ENCODE results near the gene C1QTNF3.
A peak's percentile ranks its signal among the peaks of the same experiment; 100 is the strongest.

Gene C1QTNF3

DNA sequence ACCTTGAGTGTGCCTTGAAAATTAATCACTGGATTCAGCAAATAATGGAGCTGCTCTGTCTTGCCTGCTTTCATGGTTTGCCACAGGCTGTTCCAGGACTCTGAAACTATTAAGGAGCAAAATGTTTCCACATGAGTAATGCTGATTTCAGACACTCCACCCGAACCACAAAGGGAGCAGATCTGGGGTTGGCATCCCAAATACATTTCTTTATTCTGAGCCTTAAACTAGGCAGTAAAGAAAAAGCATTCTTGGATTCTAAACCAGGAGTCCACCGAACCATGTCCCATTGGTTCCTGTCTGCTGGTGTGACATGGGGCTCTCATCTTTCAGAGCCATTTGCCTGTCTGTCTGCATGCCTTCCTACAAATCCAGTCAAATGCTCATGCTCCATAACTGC, 10.1 kb upstream of the C1QTNF3 start:
- DNase-seq: no peak
- H3K36me3 ChIP-seq (ENCODE audit: control insufficient read depth in 4 of 4, insufficient read depth in 4 of 4, low read length in 3 of 4): peaks cover 9 to 40% (median 20%) of the 10 kb centered on the region in 4 experiments
- ChIA-PET POLR2A (no interaction called here), CTCF (no interaction called here)
- WGBS (ENCODE audit: insufficient coverage): 88% methylated on average over 2 of the region's 2 CpGs
- peaks cover 0 to 9% (median 3%) of the 10 kb centered on the region in 4 experiments for H3K4me1 ChIP-seq (ENCODE audit: control extremely low read depth in 1 of 4, control insufficient read depth in 4 of 4, insufficient read depth in 4 of 4, low read length in 3 of 4)
- no peak overlapping the region for H3K4me3 ChIP-seq (ENCODE audit: control insufficient read depth in 1 of 7, extremely low read depth in 1 of 7, insufficient read depth in 4 of 7, low read depth in 2 of 7, low read length in 6 of 7)
- no peaks in the 10 kb centered on the region for H3K27me3 ChIP-seq (replicated peaks in 2 of 5; ENCODE audit: control insufficient read depth in 4 of 5, insufficient read depth in 5 of 5, low read length in 4 of 5)
- no peaks in the 10 kb centered on the region for H3K9me3 ChIP-seq (ENCODE audit: control extremely low read depth in 1 of 5, control insufficient read depth in 4 of 5, insufficient read depth in 2 of 5, low read depth in 1 of 5, low read length in 4 of 5)
- H3K27ac ChIP-seq (ENCODE audit: insufficient read depth in 1 of 2, low read depth in 1 of 2, low read length in 2 of 2, poor library complexity in 1 of 2, severe bottlenecking in 2 of 2): no peak overlapping the region

GRCh38 chr5:34051374-34051980, 8.5 kb upstream of the C1QTNF3 start:
- no peak overlapping the region for H3K27ac ChIP-seq (ENCODE audit: insufficient read depth in 1 of 2, low read depth in 1 of 2, low read length in 2 of 2, poor library complexity in 1 of 2, severe bottlenecking in 2 of 2)
- H3K4me1 ChIP-seq (ENCODE audit: control extremely low read depth in 1 of 4, control insufficient read depth in 4 of 4, insufficient read depth in 4 of 4, low read length in 3 of 4): peaks cover 0 to 15% (median 6%) of the 10 kb centered on the region in 4 experiments
- no peaks in the 10 kb centered on the region for H3K27me3 ChIP-seq (replicated peaks in 2 of 5; ENCODE audit: control insufficient read depth in 4 of 5, insufficient read depth in 5 of 5, low read length in 4 of 5)
- 100% methylated on average over 1 of the region's 4 CpGs for WGBS (ENCODE audit: insufficient coverage)
- H3K36me3 ChIP-seq (ENCODE audit: control insufficient read depth in 4 of 4, insufficient read depth in 4 of 4, low read length in 3 of 4): peaks cover 9 to 33% (median 18%) of the 10 kb centered on the region in 4 experiments
- ChIA-PET CTCF (no interaction called here), POLR2A (no interaction called here)
- H3K9me3 ChIP-seq (ENCODE audit: control extremely low read depth in 1 of 5, control insufficient read depth in 4 of 5, insufficient read depth in 2 of 5, low read depth in 1 of 5, low read length in 4 of 5): no peaks in the 10 kb centered on the region
- no peak overlapping the region for H3K4me3 ChIP-seq (ENCODE audit: control insufficient read depth in 1 of 7, extremely low read depth in 1 of 7, insufficient read depth in 4 of 7, low read depth in 2 of 7, low read length in 6 of 7)
- no peak for DNase-seq

GRCh38 chr5:34047774-34048572, 5.0 kb upstream of the C1QTNF3 start:
- Histone ChIP-seq H3K4me3 (ENCODE audit: control insufficient read depth in 1 of 7, extremely low read depth in 1 of 7, insufficient read depth in 4 of 7, low read depth in 2 of 7, low read length in 6 of 7) (no peak overlapping the region), H3K27ac (ENCODE audit: insufficient read depth in 1 of 2, low read depth in 1 of 2, low read length in 2 of 2, poor library complexity in 1 of 2, severe bottlenecking in 2 of 2) (no peak overlapping the region), H3K36me3 (ENCODE audit: control insufficient read depth in 4 of 4, insufficient read depth in 4 of 4, low read length in 3 of 4) (peaks cover 9 to 29% (median 18%) of the 10 kb centered on the region in 4 experiments), H3K27me3 (replicated peaks in 2 of 5; ENCODE audit: control insufficient read depth in 4 of 5, insufficient read depth in 5 of 5, low read length in 4 of 5) (no peaks in the 10 kb centered on the region), H3K4me1 (ENCODE audit: control extremely low read depth in 1 of 4, control insufficient read depth in 4 of 4, insufficient read depth in 4 of 4, low read length in 3 of 4) (peaks cover 0 to 23% (median 13%) of the 10 kb centered on the region in 4 experiments), H3K9me3 (ENCODE audit: control extremely low read depth in 1 of 5, control insufficient read depth in 4 of 5, insufficient read depth in 2 of 5, low read depth in 1 of 5, low read length in 4 of 5) (no peaks in the 10 kb centered on the region)
- DNase-seq: peak in 2 of 3 donors; percentile 5 to 13
- CTCF ChIA-PET: interaction anchor here (1.8 kb wide), 1 partner anchor 16 kb away, joined by 4 read pairs; no protein-coding TSS in a partner anchor
- POLR2A ChIA-PET: no interaction called here

- Histone ChIP-seq H3K27ac (ENCODE audit: insufficient read depth in 1 of 2, low read depth in 1 of 2, low read length in 2 of 2, poor library complexity in 1 of 2, severe bottlenecking in 2 of 2) (no peak overlapping the region), H3K4me3 (ENCODE audit: control insufficient read depth in 1 of 7, extremely low read depth in 1 of 7, insufficient read depth in 4 of 7, low read depth in 2 of 7, low read length in 6 of 7) (no peak overlapping the region), H3K36me3 (ENCODE audit: control insufficient read depth in 4 of 4, insufficient read depth in 4 of 4, low read length in 3 of 4) (peaks cover 9 to 27% (median 17%) of the 10 kb centered on the region in 4 experiments), H3K9me3 (ENCODE audit: control extremely low read depth in 1 of 5, control insufficient read depth in 4 of 5, insufficient read depth in 2 of 5, low read depth in 1 of 5, low read length in 4 of 5) (no peaks in the 10 kb centered on the region), H3K27me3 (replicated peaks in 2 of 5; ENCODE audit: control insufficient read depth in 4 of 5, insufficient read depth in 5 of 5, low read length in 4 of 5) (no peaks in the 10 kb centered on the region), H3K4me1 (ENCODE audit: control extremely low read depth in 1 of 4, control insufficient read depth in 4 of 4, insufficient read depth in 4 of 4, low read length in 3 of 4) (peaks cover 2 to 31% (median 18%) of the 10 kb centered on the region in 4 experiments)
- no peak for DNase-seq
- 100% methylated on average over 4 of the region's 4 CpGs for WGBS (ENCODE audit: insufficient coverage)
- ChIA-PET POLR2A (no interaction called here), CTCF (no interaction called here)
Observed at GRCh38 chr5:34047143-34047542, 4.1 kb upstream of the C1QTNF3 start.

GRCh38 chr5:34045996-34046395, 3.0 kb upstream of the C1QTNF3 start:
- Histone ChIP-seq H3K36me3 (ENCODE audit: control insufficient read depth in 4 of 4, insufficient read depth in 4 of 4, low read length in 3 of 4) (peaks cover 5 to 19% (median 13%) of the 10 kb centered on the region in 4 experiments), H3K4me1 (ENCODE audit: control extremely low read depth in 1 of 4, control insufficient read depth in 4 of 4, insufficient read depth in 4 of 4, low read length in 3 of 4) (peaks cover 4 to 32% (median 18%) of the 10 kb centered on the region in 4 experiments), H3K27me3 (replicated peaks in 2 of 5; ENCODE audit: control insufficient read depth in 4 of 5, insufficient read depth in 5 of 5, low read length in 4 of 5) (no peaks in the 10 kb centered on the region), H3K4me3 (ENCODE audit: control insufficient read depth in 1 of 7, extremely low read depth in 1 of 7, insufficient read depth in 4 of 7, low read depth in 2 of 7, low read length in 6 of 7) (no peak overlapping the region), H3K9me3 (ENCODE audit: control extremely low read depth in 1 of 5, control insufficient read depth in 4 of 5, insufficient read depth in 2 of 5, low read depth in 1 of 5, low read length in 4 of 5) (no peaks in the 10 kb centered on the region), H3K27ac (ENCODE audit: insufficient read depth in 1 of 2, low read depth in 1 of 2, low read length in 2 of 2, poor library complexity in 1 of 2, severe bottlenecking in 2 of 2) (no peak overlapping the region)
- no peak for DNase-seq
- ChIA-PET CTCF (no interaction called here), POLR2A (no interaction called here)

DNA sequence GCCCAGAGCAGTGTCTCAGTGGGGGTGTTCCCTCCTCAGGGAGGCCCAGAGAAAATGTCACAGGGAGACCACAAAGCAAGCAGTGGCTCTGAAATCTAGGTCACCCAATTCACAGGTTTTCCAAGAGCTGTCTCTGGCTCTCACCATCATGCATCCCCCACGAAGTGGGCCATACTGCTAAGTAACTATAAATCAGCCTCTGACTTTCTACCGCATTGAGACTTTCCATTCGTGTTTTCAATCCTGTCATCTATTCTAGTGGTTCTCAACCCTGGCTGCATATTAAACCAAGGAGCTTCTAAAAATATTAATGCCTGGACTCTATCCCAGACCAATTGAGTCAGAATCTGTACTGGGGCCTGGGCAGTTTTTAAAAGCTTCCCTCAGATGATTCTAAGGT, 2.0 kb upstream of the C1QTNF3 start:
- ChIA-PET POLR2A (no interaction called here), CTCF (interaction anchor here (1.4 kb wide), 1 partner anchor 14 kb away, joined by 4 read pairs; no protein-coding TSS in a partner anchor)

GRCh38 chr5:34042321-34042720, 692 bp downstream of the C1QTNF3 start:
- H3K4me3 ChIP-seq (ENCODE audit: control insufficient read depth in 1 of 7, extremely low read depth in 1 of 7, insufficient read depth in 4 of 7, low read depth in 2 of 7, low read length in 6 of 7): no peak overlapping the region
- peak in 2 of 3 donors; percentile 13 to 22 for DNase-seq
- H3K36me3 ChIP-seq (ENCODE audit: control insufficient read depth in 4 of 4, insufficient read depth in 4 of 4, low read length in 3 of 4): peaks cover 0 to 6% (median 0%) of the 10 kb centered on the region in 4 experiments
- no peaks in the 10 kb centered on the region for H3K9me3 ChIP-seq (ENCODE audit: control extremely low read depth in 1 of 5, control insufficient read depth in 4 of 5, insufficient read depth in 2 of 5, low read depth in 1 of 5, low read length in 4 of 5)
- no peak overlapping the region for H3K27ac ChIP-seq (ENCODE audit: insufficient read depth in 1 of 2, low read depth in 1 of 2, low read length in 2 of 2, poor library complexity in 1 of 2, severe bottlenecking in 2 of 2)
- no peaks in the 10 kb centered on the region for H3K27me3 ChIP-seq (replicated peaks in 2 of 5; ENCODE audit: control insufficient read depth in 4 of 5, insufficient read depth in 5 of 5, low read length in 4 of 5)
- ChIA-PET CTCF (no interaction called here), POLR2A (no interaction called here)
- 40% methylated on average over 5 of the region's 7 CpGs for WGBS (ENCODE audit: insufficient coverage)
- H3K4me1 ChIP-seq (ENCODE audit: control extremely low read depth in 1 of 4, control insufficient read depth in 4 of 4, insufficient read depth in 4 of 4, low read length in 3 of 4): peaks cover 4 to 17% (median 13%) of the 10 kb centered on the region in 4 experiments

More for the DNA sequence above, 2.0 kb upstream of the C1QTNF3 start:
- H3K27me3 ChIP-seq (replicated peaks in 2 of 5; ENCODE audit: control insufficient read depth in 4 of 5, insufficient read depth in 5 of 5, low read length in 4 of 5): no peaks in the 10 kb centered on the region
- peaks cover 4 to 32% (median 18%) of the 10 kb centered on the region in 4 experiments for H3K4me1 ChIP-seq (ENCODE audit: control extremely low read depth in 1 of 4, control insufficient read depth in 4 of 4, insufficient read depth in 4 of 4, low read length in 3 of 4)
- 92% methylated on average over 3 of the region's 3 CpGs for WGBS (ENCODE audit: insufficient coverage)
- H3K4me3 ChIP-seq (ENCODE audit: control insufficient read depth in 1 of 7, extremely low read depth in 1 of 7, insufficient read depth in 4 of 7, low read depth in 2 of 7, low read length in 6 of 7): no peak overlapping the region
- peaks cover 6 to 11% (median 6%) of the 10 kb centered on the region in 4 experiments for H3K36me3 ChIP-seq (ENCODE audit: control insufficient read depth in 4 of 4, insufficient read depth in 4 of 4, low read length in 3 of 4)
- no peak for DNase-seq
- no peaks in the 10 kb centered on the region for H3K9me3 ChIP-seq (ENCODE audit: control extremely low read depth in 1 of 5, control insufficient read depth in 4 of 5, insufficient read depth in 2 of 5, low read depth in 1 of 5, low read length in 4 of 5)
- H3K27ac ChIP-seq (ENCODE audit: insufficient read depth in 1 of 2, low read depth in 1 of 2, low read length in 2 of 2, poor library complexity in 1 of 2, severe bottlenecking in 2 of 2): no peak overlapping the region

Measured in common myeloid progenitor, CD34-positive (primary cell).